GM11168 (cell line): ENCODE results near the gene HERC4.
"Not testable (repeated sequence)": the region's sequence is repeated elsewhere in the genome, so short reads cannot be mapped to it uniquely, and the experiment has no call there.

Source experiments
- in situ Hi-C: fragments of 300-500 bp; cut with MboI; formaldehyde crosslinking; loops from one replicate; pipeline ENCODE4 v1.12.0; 2022; ENCODE audit warnings: low sequenced_read_pairs; ENCODE audit not compliant: unreplicated experiment

Gene HERC4

DNA sequence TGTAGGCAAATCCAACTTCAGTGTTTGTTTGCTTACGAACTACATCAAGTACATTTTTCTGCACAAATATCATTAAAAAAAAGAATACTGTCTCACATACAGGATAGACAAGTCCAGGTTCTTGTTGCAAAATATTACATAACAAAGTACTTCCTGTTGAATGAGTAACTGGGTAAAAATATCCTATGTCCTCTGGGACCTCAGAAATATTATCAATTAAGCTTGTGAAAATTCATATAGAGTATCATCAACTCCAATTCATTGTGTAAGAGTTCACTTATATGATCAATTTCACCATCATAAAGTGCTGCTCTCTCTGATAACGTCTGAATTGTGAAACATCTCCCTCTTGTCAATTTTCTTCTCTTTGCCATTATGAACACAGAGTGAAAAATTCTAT, 22.6 kb downstream of the HERC4 start:
- in situ Hi-C loops = no loop called here

DNA sequence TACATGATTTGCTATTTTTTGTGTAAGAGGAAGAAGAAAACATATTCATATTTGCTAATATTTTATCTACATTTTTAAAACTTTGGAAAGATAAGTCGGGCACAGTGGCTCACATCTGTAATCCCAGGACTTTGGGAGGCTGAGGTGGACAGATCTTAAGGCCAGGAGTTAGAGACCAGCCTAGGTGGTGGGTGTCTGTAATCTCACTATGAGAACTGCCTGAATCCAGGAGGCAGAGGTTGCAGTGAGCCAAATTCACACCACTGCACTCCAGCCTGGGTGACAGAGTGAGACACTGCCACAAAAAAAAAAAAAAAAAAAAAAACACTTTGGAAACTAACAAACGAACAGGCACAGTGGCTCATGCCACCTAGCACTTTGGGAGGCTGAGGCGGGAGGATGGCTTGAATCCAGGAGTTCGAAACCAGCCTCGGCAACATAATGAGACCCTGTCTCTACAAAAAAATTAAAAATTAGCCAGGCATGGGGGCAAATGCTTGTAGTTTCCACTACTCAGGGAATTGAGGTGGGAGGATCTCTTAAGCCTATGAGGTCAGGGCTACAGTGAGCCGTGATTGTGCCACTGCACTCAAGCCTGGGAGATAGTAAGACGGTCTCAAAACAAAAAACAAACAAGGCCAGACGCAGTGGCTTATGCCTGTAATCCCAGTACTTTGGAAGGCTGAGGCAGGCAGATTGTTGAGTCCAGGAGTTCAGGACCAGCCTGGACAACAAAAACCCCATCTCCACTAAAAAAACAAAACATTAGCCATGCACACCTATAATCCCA, 25.6 kb downstream of the HERC4 start:
- in situ Hi-C loops = no loop called here

DNA sequence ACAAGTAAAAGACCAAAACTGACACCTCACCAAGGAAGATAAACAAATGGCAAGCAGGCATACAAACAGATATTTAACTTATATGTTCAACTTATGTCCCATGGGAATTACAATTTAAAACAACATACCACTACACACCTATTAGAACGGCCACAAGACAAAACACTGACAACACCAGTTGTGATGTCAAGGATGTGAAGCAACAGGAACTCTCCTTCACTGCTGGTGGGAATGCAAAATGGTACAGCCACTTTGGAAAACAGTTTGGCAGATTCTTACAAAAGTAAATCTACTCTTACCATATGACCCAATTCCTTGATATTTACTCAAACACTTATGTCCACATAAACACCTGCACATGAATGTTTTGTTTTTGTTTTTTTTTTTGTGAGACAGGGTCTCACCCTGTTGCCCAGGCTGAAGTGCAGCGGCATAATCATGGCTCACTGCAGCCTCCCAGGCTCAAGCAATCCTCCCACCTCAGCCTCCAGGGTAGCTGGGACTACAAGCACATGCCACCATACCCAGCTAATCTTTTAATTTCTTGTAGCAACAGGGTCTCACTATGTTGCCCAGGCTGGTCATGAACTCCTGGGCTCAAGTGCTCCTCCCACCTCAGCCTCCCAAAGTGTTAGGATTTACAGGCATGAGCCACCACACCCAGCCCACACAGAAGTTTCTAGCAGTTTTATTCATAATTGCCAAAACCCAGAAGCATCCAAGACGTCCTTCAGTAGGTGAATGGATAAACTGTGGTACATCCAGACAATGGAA, 27.3 kb downstream of the HERC4 start:
- in situ Hi-C loops = no loop called here

DNA sequence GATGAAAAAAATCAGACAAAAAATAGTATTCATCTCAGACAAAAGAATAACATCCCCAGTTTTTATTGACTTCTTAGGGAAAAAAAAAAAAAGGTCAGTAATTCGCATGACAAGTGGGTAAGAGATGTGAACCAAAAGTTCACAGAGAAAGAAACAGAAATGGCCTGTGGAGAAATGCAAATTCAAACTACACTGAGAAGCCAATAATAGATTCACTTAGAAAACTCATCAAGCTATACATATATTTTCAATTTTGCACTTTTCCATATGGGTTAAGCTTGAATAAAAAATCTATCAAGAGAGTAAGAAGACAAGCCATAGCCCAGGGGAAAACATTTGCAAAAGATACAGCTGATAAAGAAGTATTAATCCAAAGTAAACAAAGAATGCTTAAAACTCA, 28.0 kb downstream of the HERC4 start:
- in situ Hi-C loops = no loop called here

DNA sequence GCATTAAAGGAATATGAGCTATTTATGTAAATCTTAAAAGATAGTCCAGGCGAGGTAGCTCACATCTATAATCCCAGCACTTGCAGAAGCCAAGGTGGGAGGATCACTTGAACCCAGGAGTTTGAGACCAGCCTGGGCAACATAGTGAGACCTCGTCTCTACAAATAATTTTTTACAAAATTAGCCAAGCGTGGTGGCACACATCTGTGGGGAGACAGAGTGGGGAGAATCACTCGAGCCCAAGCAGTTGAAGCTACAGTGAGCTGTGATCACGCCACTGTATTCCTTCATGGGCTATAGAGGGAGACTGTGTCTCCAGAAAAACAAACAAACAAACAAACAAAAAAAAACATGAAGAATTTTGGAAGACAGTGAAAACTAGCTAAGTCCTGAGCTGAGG, 28.4 kb downstream of the HERC4 start:
- in situ Hi-C loops = no loop called here

DNA sequence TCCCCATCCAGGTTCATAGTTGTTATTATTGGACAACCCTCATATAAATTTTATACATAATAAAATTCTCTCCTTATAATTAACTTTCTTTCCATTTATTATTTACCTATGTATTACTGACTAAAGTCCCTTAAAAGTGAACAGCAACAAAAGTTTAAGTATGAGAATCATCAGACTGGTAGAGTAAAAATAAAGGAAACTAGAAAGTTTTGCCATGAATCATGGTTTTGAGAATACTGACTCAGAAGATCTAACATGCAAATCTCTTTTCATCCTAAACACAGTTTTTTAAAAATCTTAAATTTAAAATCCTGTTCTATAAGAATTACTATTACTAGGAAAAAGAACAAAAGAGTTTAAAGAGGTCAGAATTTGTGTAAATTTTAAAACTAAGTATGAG, 32.1 kb downstream of the HERC4 start:
- in situ Hi-C loops = no loop called here

DNA sequence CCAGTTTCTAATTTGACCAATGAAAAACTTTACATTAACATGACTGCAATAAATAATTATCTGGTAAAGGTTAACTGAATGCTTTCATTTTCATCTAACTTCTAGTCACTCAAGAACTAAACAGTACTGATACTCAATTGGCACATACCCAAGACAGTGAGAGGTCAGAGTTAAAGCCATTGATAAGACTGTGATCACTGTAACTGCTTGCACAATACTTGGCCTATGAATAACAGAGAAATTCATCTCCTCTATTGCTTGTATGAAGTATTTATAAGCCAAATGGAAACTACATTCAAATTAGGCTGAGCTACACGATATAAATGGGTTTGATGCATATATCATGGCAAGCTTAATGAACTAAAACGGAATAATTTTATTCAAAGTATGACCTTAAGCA, 43.0 kb downstream of the HERC4 start:
- in situ Hi-C loops = no loop called here

DNA sequence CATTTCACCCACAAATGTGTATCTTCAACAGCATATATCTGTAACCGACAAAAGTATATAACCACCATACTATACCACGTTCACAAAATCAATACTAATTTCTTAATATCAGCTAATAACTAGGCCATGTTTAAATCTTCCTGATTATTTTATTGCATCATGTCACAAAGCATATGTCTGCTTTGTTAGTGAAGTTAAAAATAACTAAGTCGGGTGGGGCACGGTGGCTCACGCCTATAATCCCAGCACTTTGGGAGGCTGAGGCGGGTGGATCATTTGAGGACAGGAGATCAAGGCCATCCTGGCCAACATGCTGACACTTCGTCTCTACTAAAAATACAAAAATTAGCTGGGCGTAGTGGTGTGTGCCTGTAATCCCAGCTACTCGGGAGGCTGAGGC, 47.7 kb downstream of the HERC4 start:
- in situ Hi-C loops = no loop called here

DNA sequence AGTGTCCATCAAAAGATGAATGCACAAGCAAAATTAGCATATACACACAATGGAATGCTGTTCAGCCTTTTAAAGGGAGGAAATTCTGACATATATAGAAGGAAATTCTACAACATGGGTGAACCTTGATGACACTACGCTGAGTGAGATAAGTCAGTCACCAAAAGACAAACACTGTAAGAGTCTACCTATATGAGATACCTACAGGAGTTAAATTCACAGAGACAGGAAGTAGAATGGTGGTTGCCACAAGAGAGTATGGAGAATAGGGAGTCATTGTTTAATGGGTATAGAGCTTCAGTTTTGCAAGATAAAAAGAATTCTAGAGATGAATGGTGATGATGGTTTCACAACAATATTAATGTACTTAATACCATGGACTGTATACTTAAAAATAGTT, 51.8 kb downstream of the HERC4 start:
- in situ Hi-C loops = no loop called here

DNA sequence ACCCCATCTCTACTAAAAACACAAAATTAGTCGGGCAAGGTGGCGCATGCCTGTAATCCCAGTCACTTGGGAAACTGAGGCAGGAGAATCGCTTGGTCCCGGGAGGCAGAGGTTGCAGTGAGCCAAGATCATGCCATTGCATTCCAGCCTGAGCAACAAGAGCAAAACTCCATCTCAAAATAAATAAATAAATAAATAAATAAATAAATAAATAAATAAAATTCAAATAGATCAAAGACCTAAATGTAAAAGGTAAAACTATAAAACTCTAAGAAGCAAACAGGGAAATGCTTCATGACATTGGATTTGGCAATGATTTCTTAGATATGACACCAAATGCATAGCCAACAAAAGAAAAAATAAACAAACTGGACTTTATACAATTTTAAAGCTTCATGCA, 52.8 kb downstream of the HERC4 start:
- in situ Hi-C loops = not testable (repeated sequence)

DNA sequence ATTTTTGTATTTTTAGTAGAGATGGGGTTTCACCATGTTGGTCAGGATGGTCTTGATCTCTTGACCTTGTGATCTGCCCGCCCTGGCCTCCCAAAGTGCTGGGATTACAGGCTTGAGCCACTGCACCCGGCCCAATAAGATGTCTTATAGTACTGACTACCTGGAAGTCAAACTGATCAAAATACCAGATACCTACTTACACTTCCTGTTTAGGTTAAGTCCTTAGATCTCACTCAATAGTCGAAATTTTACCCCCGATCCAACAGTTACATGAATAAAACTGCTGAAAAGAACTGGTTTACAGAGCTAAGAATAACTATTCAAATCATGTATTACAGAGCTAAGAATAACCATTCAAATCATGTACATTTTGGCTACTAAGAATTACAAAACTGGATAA, 58.6 kb downstream of the HERC4 start:
- in situ Hi-C loops = not testable (repeated sequence)

DNA sequence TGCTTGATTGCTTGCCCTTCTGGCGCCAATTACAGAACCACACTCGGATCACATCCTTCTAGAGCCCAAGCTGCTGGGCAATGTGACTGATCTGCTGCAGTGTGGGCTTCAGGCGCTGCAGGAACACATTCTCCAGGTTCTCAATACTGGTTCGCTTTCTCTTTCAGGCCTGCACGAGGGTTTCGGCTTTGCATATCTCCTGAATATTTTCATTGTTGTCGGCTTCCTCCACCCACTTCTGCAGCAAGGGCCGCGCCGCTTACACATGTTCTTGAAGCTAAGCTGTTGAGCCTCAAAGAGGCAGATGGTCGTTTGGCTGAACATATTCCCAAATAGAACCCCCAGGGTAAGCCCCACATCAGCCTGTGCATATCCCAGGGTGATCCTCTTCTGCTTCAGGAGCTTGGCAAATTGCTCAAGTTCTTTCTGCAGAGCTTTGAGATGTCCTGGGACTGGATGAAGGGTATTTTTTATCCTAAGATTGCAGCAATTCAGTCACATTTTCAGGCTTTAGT, 64.6 kb downstream of the HERC4 start:
- in situ Hi-C loops = no loop called here

DNA sequence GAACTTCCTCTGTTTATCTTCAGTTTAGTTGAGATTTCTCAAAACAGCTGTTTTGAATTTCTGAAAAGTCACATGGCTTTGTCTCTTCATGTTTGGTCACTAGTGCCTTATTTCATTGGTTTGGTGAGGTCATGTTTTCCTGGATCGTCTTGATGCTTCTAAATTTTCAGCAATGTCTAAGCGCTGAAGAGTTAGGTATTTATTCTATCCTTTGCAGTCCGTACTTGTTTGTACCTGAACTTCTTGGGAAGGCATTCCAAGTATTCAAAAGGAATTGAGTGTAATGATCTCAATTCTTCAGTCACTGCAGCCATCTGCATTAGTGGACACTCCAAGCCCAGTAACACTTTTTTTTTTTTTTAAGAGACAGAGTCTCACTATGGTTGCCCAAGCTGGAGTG, 67.7 kb downstream of the HERC4 start:
- in situ Hi-C loops = no loop called here

DNA sequence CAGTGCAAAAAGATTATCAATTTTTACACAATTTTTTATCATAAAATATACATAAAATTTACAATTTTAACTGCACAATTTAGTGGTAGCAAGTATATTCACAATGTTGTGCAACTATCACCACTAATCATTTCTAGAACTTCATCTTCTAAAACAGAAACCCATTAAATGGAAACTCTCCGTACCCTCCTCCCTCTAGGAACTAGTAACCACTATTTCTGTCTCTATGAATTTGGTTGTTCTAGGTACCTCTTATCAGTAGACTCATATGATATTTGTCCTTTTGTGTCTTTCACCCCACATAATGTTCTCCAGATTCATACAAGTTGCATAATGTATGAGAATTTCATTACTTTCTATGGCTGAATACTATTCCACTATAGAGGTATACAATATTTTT, 73.5 kb downstream of the HERC4 start:
- in situ Hi-C loops = no loop called here

DNA sequence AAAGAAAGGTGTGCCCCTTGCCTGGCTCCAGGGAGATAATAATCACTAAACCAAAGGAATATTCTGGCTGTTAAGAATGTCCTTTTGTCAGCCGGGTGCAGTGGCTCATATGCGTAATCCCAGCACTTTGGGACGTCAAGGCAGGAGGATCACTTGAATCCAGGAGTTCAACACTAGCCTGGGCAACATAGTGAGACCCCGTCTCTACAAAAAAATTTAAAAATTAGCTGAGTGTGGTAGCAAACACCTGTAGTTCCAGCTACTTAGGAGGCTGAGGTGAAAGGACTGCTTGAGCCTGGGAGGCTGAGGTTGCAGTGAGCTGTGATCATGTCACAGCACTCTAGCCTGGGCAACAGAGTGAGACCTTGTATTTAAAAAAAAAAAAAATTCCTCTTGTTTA, 74.1 kb downstream of the HERC4 start:
- in situ Hi-C loops = no loop called here

DNA sequence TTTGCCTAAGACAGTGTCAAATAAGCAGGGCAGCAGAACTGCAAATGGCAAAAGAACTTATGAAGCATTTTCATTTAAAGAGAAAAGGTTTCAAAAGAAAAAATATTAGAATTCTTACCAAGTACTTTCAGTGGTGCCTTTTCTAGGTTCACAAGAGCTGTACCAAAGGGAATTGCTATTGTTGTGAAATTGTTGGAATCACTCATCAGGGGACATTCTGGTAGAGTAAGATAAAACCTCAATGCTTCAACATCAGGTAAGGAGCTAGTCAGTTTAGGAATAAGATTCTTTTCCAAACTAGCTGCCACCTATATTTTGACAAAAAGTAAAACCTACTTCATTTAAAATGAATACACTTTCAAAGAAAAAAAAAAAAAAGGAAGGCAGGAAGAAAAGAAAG, 85.0 kb downstream of the HERC4 start:
- in situ Hi-C loops = no loop called here

DNA sequence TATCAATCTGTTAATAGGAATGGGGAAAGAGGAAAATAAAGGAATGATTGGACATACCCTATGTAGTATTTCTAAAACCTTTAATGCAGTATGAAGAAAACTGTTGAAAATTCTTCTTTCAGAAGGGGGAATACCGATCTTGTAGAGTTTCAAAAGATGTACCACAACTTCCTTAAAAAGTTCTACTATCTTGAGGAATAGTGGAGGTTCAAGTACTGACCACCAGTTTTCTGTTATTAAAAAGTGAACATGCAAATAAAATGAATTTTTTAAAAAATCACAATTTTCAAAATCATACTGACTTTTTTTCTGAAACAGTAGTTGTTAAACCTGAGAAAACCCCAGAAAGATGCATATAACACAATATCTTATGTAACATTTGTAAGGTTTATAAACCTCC, 86.5 kb downstream of the HERC4 start:
- in situ Hi-C loops = no loop called here

DNA sequence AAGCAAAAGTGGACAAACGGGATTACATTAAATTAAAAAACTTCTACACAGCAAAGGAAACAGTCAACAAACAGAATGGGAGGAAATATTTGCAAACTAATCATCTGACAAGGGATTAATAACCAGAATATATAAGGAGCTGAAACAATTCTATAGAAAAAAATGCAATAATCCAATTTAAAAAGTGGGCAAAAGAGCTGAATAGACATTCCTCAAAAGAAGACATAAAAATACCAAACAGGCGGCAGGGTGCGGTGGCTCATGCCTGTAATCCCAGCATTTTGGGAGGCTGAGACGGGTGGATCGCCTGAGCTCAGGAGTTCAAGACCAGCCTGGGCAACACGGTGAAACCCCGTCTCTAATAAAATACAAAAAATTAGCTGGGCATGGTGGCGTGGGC, 92.5 kb downstream of the HERC4 start:
- in situ Hi-C loops = not testable (repeated sequence)

DNA sequence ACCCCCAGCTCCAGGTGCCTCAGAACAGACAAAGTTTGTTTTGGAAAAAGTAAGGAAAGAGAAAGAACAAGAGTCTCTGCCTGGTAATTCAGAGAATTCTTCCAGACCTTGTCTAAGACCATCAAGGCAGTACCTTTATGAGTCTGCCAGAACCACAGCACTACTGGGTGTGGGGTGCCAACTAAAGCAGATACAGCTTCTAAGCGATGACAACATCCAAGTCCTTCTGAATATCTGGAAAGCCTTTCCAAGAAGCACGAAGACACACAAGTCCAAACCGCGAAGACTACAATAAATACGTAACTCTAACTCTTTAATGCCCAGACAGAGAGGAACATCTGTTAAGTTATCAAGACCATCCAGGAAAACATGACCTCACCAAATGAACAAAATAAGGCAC, 96.3 kb downstream of the HERC4 start:
- in situ Hi-C loops = no loop called here

DNA sequence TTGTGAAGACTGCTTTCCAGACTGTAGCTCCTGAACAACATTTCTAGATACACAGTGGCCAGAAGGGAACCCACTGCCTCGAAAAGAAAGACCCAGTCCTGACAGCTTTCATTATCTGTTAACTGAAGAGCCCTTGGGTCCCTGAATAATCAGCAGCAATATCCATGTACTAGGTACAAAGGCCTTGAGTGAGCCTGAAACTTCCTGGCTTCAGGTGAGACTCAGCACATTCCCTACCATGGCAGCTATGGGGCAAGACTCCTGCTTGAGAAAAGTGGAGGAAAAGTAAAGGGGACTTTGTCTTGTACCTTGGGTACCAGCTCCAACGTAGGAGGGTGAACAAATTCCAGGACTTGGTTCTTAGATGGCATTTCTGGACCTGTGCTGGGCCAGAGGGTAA, 97.8 kb downstream of the HERC4 start:
- in situ Hi-C loops = no loop called here
